Measurements from ENCODE around the gene CABLES1.

Gene CABLES1

DNA sequence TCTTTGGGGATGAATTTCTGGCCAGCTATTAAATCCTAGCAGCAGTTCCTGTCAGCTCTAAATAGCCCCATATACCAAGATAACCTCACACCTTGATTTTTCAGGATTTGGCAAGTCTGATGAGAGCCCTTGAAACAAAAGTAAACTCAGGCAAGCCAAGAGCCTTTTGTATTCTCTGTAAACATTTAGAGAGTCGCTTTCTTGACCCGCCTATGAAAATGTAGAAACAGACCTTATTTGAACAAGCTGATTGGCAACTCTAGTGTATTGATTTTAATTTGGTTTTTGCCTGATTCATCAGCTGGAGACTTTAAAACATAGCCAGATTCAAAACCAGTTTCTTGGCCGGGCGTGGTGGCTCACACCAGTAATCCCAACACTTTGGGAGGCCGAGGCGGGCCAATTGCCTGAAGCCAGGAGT lies 43.4 kb downstream of the CABLES1 start:
- H3K4me3 Mint-ChIP-seq = no peak overlapping the region
- no peak for ATAC-seq (ENCODE audit: low read depth)
- no peaks in the 10 kb centered on the region for H3K36me3 Mint-ChIP-seq
- H3K27me3 Mint-ChIP-seq = peaks cover 2% of the 10 kb centered on the region
- no peak for DNase-seq (ENCODE audit: low spot score in 2 of 2)
- no peaks in the 10 kb centered on the region for H3K9me3 Mint-ChIP-seq
- peaks cover 3% of the 10 kb centered on the region for H3K4me1 Mint-ChIP-seq
- H3K27ac Mint-ChIP-seq = no peak overlapping the region

- H3K27ac Mint-ChIP-seq = no peak overlapping the region
Measured at GRCh38 chr18:23179416-23179815, 44.1 kb downstream of the CABLES1 start.

GRCh38 chr18:23181547-23181946 lies 46.3 kb downstream of the CABLES1 start:
- H3K9me3 Mint-ChIP-seq = no peaks in the 10 kb centered on the region

More at GRCh38 chr18:23179416-23179815, 44.1 kb downstream of the CABLES1 start:
- Mint-ChIP-seq H3K4me1 (peaks cover 3% of the 10 kb centered on the region), H3K27me3 (peaks cover 2% of the 10 kb centered on the region), H3K9me3 (no peaks in the 10 kb centered on the region), H3K4me3 (no peak overlapping the region), H3K36me3 (no peaks in the 10 kb centered on the region)
- ATAC-seq (ENCODE audit: low read depth) = no peak
- no peak for DNase-seq (ENCODE audit: low spot score in 2 of 2)

GRCh38 chr18:23182606-23183005 lies 47.3 kb downstream of the CABLES1 start:
- Mint-ChIP-seq H3K27me3 (peaks cover 2% of the 10 kb centered on the region), H3K36me3 (no peaks in the 10 kb centered on the region), H3K4me3 (no peak overlapping the region), H3K27ac (no peak overlapping the region), H3K9me3 (no peaks in the 10 kb centered on the region), H3K4me1 (peaks cover 3% of the 10 kb centered on the region)
- DNase-seq (ENCODE audit: low spot score in 2 of 2) (no peak), ATAC-seq (ENCODE audit: low read depth) (no peak)

More at GRCh38 chr18:23181547-23181946, 46.3 kb downstream of the CABLES1 start:
- Mint-ChIP-seq H3K4me1 (peaks cover 3% of the 10 kb centered on the region), H3K27me3 (no peaks in the 10 kb centered on the region), H3K4me3 (no peak overlapping the region), H3K36me3 (no peaks in the 10 kb centered on the region), H3K27ac (no peak overlapping the region)
- DNase-seq (ENCODE audit: low spot score in 2 of 2) (no peak), ATAC-seq (ENCODE audit: low read depth) (no peak)

- no peak for DNase-seq (ENCODE audit: low spot score in 2 of 2)
- Mint-ChIP-seq H3K36me3 (no peaks in the 10 kb centered on the region), H3K4me3 (no peak overlapping the region), H3K4me1 (peaks cover 3% of the 10 kb centered on the region), H3K27ac (no peak overlapping the region), H3K9me3 (no peaks in the 10 kb centered on the region), H3K27me3 (peaks cover 2% of the 10 kb centered on the region)
- no peak for ATAC-seq (ENCODE audit: low read depth)
Measured at GRCh38 chr18:23183411-23184150, 48.3 kb downstream of the CABLES1 start.

- H3K4me1 Mint-ChIP-seq = no peaks in the 10 kb centered on the region
- no peaks in the 10 kb centered on the region for H3K9me3 Mint-ChIP-seq
- DNase-seq (ENCODE audit: low spot score in 2 of 2) (no peak), ATAC-seq (ENCODE audit: low read depth) (no peak)
- H3K27ac Mint-ChIP-seq = peak overlapping the region; percentile 20
- peaks cover 2% of the 10 kb centered on the region for H3K27me3 Mint-ChIP-seq
- no peak overlapping the region for H3K4me3 Mint-ChIP-seq
- no peaks in the 10 kb centered on the region for H3K36me3 Mint-ChIP-seq
Measured at GRCh38 chr18:23186781-23187180, 51.5 kb downstream of the CABLES1 start.

DNA sequence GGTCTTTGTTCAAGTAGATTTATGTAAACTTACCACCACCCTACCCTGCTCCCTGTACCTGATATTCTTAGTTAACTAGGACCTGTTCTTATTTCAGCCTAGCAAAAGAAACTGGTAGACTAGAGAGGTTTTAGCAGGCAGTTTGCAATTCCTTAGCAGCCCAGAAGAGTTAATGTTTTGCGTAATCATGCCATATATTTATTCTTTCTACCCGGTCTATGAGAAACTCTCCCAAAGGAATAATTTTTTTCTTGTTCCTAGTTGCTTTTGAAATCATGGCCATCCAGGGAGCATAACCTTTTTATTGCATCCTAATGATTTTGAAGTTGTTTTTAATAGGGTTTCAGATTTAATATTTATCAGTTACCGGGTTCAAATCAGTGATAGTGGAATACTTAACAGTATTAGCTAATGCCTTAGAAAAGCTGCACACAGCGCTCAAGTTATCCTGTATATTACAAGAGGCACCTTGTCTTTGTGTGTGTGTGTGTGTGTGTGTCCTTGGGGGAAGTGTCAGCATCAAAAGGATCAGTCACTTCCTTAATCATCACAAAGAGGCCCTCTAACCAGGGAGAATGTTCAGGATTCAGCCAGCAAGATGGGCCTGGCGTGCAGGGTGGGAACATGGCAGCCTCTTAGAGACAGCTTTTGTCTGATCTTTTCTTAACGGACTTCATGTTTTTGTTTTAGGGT lies 52.9 kb downstream of the CABLES1 start:
- peaks cover 2% of the 10 kb centered on the region for H3K27me3 Mint-ChIP-seq
- no peaks in the 10 kb centered on the region for H3K36me3 Mint-ChIP-seq
- ATAC-seq (ENCODE audit: low read depth) = no peak
- peaks cover 2% of the 10 kb centered on the region for H3K4me1 Mint-ChIP-seq
- no peak for DNase-seq (ENCODE audit: low spot score in 2 of 2)
- H3K4me3 Mint-ChIP-seq = no peak overlapping the region
- H3K27ac Mint-ChIP-seq = no peak overlapping the region
- no peaks in the 10 kb centered on the region for H3K9me3 Mint-ChIP-seq

DNA sequence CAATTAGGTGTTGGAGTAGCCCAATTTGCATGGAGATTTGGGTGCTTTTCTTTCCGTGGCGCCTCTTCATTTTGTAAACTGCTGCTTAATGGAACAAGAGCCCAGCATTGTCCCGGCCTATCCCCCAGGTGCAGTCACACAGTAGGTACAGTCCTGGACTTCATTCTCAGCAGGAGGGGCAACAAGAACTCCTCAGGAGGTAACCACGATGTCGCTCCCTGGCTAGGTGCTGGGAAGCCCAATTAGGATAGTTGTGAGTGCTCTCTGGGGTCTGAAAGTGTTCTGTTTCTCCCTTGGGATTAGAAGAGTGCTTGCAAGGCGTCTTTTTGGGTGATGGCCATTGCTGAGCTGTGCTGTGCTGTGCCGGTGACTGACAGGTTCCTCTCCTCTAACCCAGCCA lies 53.8 kb downstream of the CABLES1 start:
- H3K36me3 Mint-ChIP-seq = no peaks in the 10 kb centered on the region
- peaks cover 2% of the 10 kb centered on the region for H3K4me1 Mint-ChIP-seq
- H3K27me3 Mint-ChIP-seq = peaks cover 2% of the 10 kb centered on the region
- no peak for DNase-seq (ENCODE audit: low spot score in 2 of 2)
- H3K9me3 Mint-ChIP-seq = no peaks in the 10 kb centered on the region
- no peak overlapping the region for H3K4me3 Mint-ChIP-seq
- no peak overlapping the region for H3K27ac Mint-ChIP-seq
- ATAC-seq (ENCODE audit: low read depth) = no peak

DNA sequence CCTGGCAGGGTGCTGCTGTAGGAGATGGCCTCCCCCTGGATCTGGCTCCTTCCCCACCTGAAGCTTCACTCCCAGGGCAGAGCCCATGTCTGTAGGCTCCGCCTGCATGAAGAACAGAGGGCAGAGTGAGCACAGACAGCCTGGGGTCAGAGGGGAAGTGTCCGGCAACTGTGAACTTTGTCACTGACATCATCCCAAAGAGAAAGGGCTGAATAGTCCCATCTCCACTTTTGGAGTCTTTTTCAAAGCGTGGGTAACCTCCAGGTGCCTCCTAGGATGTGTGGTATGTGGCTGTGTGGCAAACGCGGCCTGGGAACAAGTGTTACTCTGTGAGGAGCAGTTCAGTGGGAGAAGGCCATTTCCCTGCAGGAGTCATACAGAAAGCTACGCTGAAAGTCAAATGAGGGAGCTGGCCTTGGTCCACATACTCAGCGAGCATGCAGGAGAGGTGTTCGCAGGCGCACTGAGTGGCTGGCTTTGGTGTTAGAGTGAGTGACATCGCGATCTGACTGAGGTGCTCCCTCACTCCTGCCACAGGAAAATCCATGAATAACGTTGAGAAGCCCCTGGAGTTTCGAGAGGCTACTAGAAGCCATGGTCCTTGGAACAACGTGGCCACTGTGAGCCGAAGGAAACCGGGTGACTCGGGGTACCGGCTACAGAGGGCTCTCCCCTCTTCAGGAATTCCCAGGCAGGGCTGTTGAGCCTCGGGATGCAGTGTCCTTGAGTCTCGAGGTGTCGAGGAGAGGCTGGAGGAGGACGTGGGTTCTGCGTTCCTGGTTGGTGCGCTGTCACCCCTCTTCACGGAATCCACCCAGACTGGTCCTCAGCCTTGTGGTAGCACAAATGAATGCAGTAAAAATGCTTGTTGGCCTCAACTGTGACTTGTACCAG lies 54.7 kb downstream of the CABLES1 start:
- no peak for DNase-seq (ENCODE audit: low spot score in 2 of 2)
- peaks cover 2% of the 10 kb centered on the region for H3K27me3 Mint-ChIP-seq
- H3K9me3 Mint-ChIP-seq = no peaks in the 10 kb centered on the region
- H3K27ac Mint-ChIP-seq = no peak overlapping the region
- H3K4me3 Mint-ChIP-seq = no peak overlapping the region
- H3K4me1 Mint-ChIP-seq = peaks cover 2% of the 10 kb centered on the region
- no peaks in the 10 kb centered on the region for H3K36me3 Mint-ChIP-seq
- no peak for ATAC-seq (ENCODE audit: low read depth)

GRCh38 chr18:23191232-23191631 lies 55.9 kb downstream of the CABLES1 start:
- no peaks in the 10 kb centered on the region for H3K36me3 Mint-ChIP-seq
- peaks cover 2% of the 10 kb centered on the region for H3K4me1 Mint-ChIP-seq
- no peak overlapping the region for H3K27ac Mint-ChIP-seq
- H3K27me3 Mint-ChIP-seq = peaks cover 2% of the 10 kb centered on the region
- ATAC-seq (ENCODE audit: low read depth) (no peak), DNase-seq (ENCODE audit: low spot score in 2 of 2) (no peak)
- H3K9me3 Mint-ChIP-seq = no peaks in the 10 kb centered on the region
- H3K4me3 Mint-ChIP-seq = no peak overlapping the region

- no peaks in the 10 kb centered on the region for H3K36me3 Mint-ChIP-seq
- H3K27ac Mint-ChIP-seq = no peak overlapping the region
- DNase-seq (ENCODE audit: low spot score in 2 of 2) = no peak
- no peak overlapping the region for H3K4me3 Mint-ChIP-seq
- peaks cover 2% of the 10 kb centered on the region for H3K4me1 Mint-ChIP-seq
- H3K27me3 Mint-ChIP-seq = peaks cover 5% of the 10 kb centered on the region
- no peaks in the 10 kb centered on the region for H3K9me3 Mint-ChIP-seq
- no peak for ATAC-seq (ENCODE audit: low read depth)
Measured at GRCh38 chr18:23193742-23194141, 58.5 kb downstream of the CABLES1 start.

DNA sequence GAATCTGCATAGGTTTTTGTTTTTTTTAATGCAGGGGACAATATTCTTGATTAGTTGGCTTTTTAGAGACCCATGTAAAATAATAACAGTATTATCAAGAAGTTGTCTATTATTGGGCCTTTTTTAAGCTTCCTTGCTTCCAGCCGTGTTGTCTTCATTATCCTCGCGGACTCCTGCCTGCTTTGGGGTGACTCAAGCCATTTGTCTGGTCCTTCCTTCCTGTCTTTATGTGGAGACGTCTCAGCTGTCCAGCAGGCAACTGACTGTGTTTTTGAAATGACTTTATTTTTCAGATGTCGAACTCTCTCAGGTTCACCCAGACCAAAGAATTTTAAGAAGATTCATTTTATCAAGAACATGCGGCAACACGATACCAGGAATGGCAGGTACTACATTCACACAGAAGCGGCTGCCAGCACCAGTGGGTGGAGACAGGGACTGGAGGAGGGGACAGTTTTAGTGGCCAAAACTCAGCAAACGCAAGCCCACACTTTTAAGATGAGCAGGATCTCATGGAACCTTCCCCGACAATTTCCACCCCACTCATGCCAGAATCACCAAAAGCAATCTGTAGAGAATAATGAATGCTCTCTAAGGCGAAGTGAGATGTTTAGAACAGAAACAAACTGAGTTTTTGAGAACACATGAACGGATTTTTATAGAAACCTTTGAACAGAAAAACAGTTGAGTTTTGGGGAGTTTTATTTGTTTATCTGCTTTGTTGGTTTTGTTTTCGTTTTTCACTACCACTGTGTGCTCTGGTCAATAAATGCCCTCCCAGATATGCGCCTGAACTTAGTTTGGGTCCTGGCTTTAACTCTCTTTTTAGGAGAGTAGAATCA lies 59.1 kb downstream of the CABLES1 start:
- H3K27ac Mint-ChIP-seq = no peak overlapping the region
- peaks cover 2% of the 10 kb centered on the region for H3K4me1 Mint-ChIP-seq
- peaks cover 6% of the 10 kb centered on the region for H3K27me3 Mint-ChIP-seq
- ATAC-seq (ENCODE audit: low read depth) (no peak), DNase-seq (ENCODE audit: low spot score in 2 of 2) (no peak)
- no peak overlapping the region for H3K4me3 Mint-ChIP-seq
- no peaks in the 10 kb centered on the region for H3K36me3 Mint-ChIP-seq
- no peaks in the 10 kb centered on the region for H3K9me3 Mint-ChIP-seq
